MCF 10A (cell line): Measurements from ENCODE around the gene UBE2E1. TPM values are rescaled to one million over a fixed set of nuclear protein-coding genes. Genes with fewer than 3 reads are reported as not detected.

Source experiments
- BruUV-seq: library from RNA; stranded (reverse); fragments of 400-500 nt; replicated peaks from 2 replicates; lab custom pipeline; 2021; lab: Mats Ljungman, UMichigan
- CTCF ChIA-PET: fragments of 300-600 bp; sonication (Branson Sonifier 250); formaldehyde crosslinking; extraction: SDS; loops from one replicate; lab custom pipeline; 2021; ENCODE audit warnings: antibody characterized with exemption, inconsistent platforms; lab: Yijun Ruan, JAX
- POLR2A ChIA-PET: fragments of 300-600, 350-650 bp; sonication (Branson Sonifier 250); formaldehyde crosslinking; extraction: SDS; loops from one replicate; lab custom pipeline; 2020; ENCODE audit warnings: antibody characterized with exemption, inconsistent platforms; lab: Yijun Ruan, JAX
- DNase-seq: peaks from one replicate; pipeline ENCODE4 v3.0.0-alpha.2; 2018; ENCODE audit not compliant: unreplicated experiment
- H3K27ac Mint-ChIP-seq: one replicate; pipeline ENCODE4 v1.8.0; 2022; ENCODE audit warnings: mild to moderate bottlenecking, low read depth, mixed read lengths; ENCODE audit not compliant: unreplicated experiment
- H3K27me3 Mint-ChIP-seq: one replicate; pipeline ENCODE4 v1.8.0; 2022; ENCODE audit warnings: mixed read lengths; ENCODE audit not compliant: insufficient read depth, unreplicated experiment
- H3K36me3 Mint-ChIP-seq: one replicate; pipeline ENCODE4 v1.8.0; 2022; ENCODE audit warnings: mild to moderate bottlenecking, moderate library complexity, mixed read lengths; ENCODE audit not compliant: insufficient read depth, unreplicated experiment
- H3K4me1 Mint-ChIP-seq: one replicate; pipeline ENCODE4 v1.8.0; 2022; ENCODE audit warnings: mixed read lengths; ENCODE audit not compliant: insufficient read depth, unreplicated experiment
- H3K4me3 Mint-ChIP-seq: one replicate; pipeline ENCODE4 v1.8.0; 2022; ENCODE audit warnings: mild to moderate bottlenecking, moderate library complexity, mixed read lengths; ENCODE audit not compliant: unreplicated experiment
- H3K9me3 Mint-ChIP-seq: one replicate; pipeline ENCODE4 v1.8.0; 2022; ENCODE audit warnings: mixed read lengths; ENCODE audit not compliant: unreplicated experiment
- intact Hi-C: fragments of 100-400 bp; cut with micrococcal nuclease; formaldehyde crosslinking; loops from 2 replicates; pipeline ENCODE4 v1.14.1; 2022
- total RNA-seq: library from RNA; stranded (reverse); gene quantifications from 2 replicates; pipeline ENCODE4 v1.2.3, GENCODE V29; 2022
- TF ChIP-seq, protein P1 (sequence below): fragments of 200-600 bp; IDR thresholded peaks from one replicate; pipeline ENCODE4 v1.8.0; 2022; ENCODE audit warnings: antibody characterized with exemption, mild to moderate bottlenecking; ENCODE audit not compliant: unreplicated experiment

Gene UBE2E1
- total RNA-seq, 1 experiment from 2014 or later: 128 TPM

GRCh38 chr3:23776352-23776891 lies 29.3 kb upstream of the UBE2E1 start:
- no TSS peak for BruUV-seq
- Mint-ChIP-seq H3K4me3 (no peak overlapping the region), H3K4me1 (no peaks in the 10 kb centered on the region), H3K27me3 (no peaks in the 10 kb centered on the region), H3K27ac (no peak overlapping the region), H3K36me3 (no peaks in the 10 kb centered on the region), H3K9me3 (no peaks in the 10 kb centered on the region)
- TF ChIP-seq, protein P1, sequence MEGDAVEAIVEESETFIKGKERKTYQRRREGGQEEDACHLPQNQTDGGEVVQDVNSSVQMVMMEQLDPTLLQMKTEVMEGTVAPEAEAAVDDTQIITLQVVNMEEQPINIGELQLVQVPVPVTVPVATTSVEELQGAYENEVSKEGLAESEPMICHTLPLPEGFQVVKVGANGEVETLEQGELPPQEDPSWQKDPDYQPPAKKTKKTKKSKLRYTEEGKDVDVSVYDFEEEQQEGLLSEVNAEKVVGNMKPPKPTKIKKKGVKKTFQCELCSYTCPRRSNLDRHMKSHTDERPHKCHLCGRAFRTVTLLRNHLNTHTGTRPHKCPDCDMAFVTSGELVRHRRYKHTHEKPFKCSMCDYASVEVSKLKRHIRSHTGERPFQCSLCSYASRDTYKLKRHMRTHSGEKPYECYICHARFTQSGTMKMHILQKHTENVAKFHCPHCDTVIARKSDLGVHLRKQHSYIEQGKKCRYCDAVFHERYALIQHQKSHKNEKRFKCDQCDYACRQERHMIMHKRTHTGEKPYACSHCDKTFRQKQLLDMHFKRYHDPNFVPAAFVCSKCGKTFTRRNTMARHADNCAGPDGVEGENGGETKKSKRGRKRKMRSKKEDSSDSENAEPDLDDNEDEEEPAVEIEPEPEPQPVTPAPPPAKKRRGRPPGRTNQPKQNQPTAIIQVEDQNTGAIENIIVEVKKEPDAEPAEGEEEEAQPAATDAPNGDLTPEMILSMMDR: no peak
- ChIA-PET CTCF (interaction anchor here (1.0 kb wide), 1 partner anchor 35 kb away, joined by 3 read pairs; no protein-coding TSS in a partner anchor), POLR2A (interaction anchor here (1.0 to 1.3 kb wide), 2 partner anchors 10 to 36 kb away, joined by 3 to 4 read pairs; no protein-coding TSS in a partner anchor)
- intact Hi-C loops: no loop called here
- peak; percentile 5 for DNase-seq

- DNase-seq: no peak
- Mint-ChIP-seq H3K9me3 (no peaks in the 10 kb centered on the region), H3K36me3 (no peaks in the 10 kb centered on the region), H3K4me3 (no peak overlapping the region), H3K4me1 (no peaks in the 10 kb centered on the region), H3K27ac (no peak overlapping the region), H3K27me3 (no peaks in the 10 kb centered on the region)
- POLR2A ChIA-PET: no interaction called here
- TF ChIP-seq, protein P1: no peak
- CTCF ChIA-PET: no interaction called here
- BruUV-seq: no TSS peak
- intact Hi-C loops: no loop called here
Observed at GRCh38 chr3:23778446-23778845, 27.3 kb upstream of the UBE2E1 start.

GRCh38 chr3:23779841-23780240 lies 25.9 kb upstream of the UBE2E1 start:
- ChIA-PET POLR2A (no interaction called here), CTCF (no interaction called here)
- no peak overlapping the region for H3K4me3 Mint-ChIP-seq
- no peaks in the 10 kb centered on the region for H3K4me1 Mint-ChIP-seq
- H3K9me3 Mint-ChIP-seq: no peaks in the 10 kb centered on the region
- H3K27ac Mint-ChIP-seq: no peak overlapping the region
- intact Hi-C loops: no loop called here
- no TSS peak for BruUV-seq
- TF ChIP-seq, protein P1: no peak
- no peaks in the 10 kb centered on the region for H3K36me3 Mint-ChIP-seq
- no peak for DNase-seq
- H3K27me3 Mint-ChIP-seq: no peaks in the 10 kb centered on the region

DNA sequence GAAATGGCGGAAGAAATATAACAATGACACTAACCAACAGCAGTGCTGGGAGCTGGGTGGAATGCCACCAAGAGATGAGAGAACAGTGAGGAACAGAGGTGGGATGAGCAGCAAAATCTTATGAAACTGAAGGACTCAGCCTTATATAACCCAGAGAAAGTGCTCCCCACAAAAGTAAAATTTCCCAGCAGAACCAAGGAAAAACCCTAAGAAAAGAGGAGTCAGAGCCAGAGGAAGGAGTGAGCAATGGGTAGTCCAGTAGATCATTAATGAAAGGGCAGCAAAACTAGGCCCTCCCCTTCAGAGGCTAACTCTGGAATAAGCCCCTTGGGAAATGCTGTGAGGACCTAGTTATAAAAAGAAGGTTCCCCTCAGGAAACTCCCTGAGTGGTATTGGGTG lies 24.7 kb upstream of the UBE2E1 start:
- intact Hi-C loops: no loop called here
- no TSS peak for BruUV-seq
- TF ChIP-seq, protein P1: no peak

More for the DNA sequence above, 24.7 kb upstream of the UBE2E1 start:
- Mint-ChIP-seq H3K27ac (no peak overlapping the region), H3K27me3 (no peaks in the 10 kb centered on the region), H3K4me3 (no peak overlapping the region), H3K9me3 (no peaks in the 10 kb centered on the region), H3K4me1 (no peaks in the 10 kb centered on the region), H3K36me3 (no peaks in the 10 kb centered on the region)
- ChIA-PET CTCF (no interaction called here), POLR2A (no interaction called here)
- DNase-seq: no peak
